ENCODE data around the gene MT1B.
"Not testable (repeated sequence)": the region's sequence is repeated elsewhere in the genome, so short reads cannot be mapped to it uniquely, and the experiment has no call there.

MT1B gene

DNA sequence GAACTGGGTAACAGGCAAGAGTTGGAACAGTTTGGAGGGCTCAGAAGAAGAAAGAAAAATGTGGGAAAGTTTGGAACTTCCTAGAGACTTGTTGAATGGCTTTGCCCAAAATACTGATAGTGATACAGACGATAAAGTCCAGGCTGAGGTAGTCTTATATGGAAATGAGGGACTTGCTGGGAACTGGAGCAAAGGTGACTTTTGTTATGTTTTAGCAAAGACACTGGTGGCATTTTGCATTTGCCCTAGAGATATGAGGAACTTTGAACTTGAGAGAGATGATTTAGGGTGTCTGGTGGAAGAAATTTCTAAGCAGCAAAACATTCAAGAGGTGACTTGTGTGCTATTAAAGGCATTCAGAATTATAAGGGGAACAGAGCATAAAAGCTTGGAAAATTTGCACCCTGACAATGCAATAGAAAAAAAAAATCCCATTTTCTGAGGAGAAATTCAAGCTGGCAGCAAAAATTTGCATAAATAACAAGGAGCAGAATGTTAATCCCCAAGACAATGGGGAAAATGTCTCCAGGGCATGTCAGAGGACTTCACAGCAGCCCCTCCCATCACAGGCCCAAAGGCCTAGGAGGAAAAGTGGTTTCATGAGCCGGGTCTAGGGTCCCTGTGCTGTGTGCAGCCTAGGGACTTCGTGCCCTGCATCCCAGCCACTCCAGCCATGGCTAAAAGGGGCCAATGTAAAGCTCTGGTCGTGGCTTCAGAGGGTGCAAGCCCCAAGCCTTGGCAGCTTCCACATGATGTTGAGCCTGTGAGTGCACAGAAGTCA, 29.8 kb upstream of the MT1B start:
- not testable (repeated sequence) for DNase-seq

GRCh38 chr16:56623184-56623583, 28.5 kb upstream of the MT1B start:
- not testable (repeated sequence) for DNase-seq

GRCh38 chr16:56623637-56624036, 28.0 kb upstream of the MT1B start:
- DNase-seq, result no peak

- DNase-seq, result peak; percentile 53 to 58
These were observed 26.3 kb upstream of the MT1B start, which contains the start of gene MT1E for GRCh38 chr16:56625140-56625942. MT1E (plus strand) TSS chr16:56625781; CDS start chr16:56625852, 71 bp downstream.

- no peak for DNase-seq
These were observed 25.6 kb upstream of the MT1B start for GRCh38 chr16:56625943-56626654.

DNA sequence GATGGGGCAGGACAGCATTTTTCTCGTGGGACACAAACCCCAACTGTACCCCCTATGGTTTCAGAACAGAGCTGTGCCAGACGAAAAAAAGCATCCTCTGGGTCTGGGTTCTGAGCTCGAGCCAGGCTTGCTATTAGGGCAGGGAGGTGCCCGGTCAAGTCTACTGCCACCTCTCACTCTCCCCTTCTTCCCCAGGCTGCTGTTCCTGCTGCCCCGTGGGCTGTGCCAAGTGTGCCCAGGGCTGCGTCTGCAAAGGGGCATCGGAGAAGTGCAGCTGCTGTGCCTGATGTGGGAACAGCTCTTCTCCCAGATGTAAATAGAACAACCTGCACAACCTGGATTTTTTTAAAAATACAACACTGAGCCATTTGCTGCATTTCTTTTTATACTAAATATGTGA, 25.0 kb upstream of the MT1B start:
- no peak for DNase-seq

DNA sequence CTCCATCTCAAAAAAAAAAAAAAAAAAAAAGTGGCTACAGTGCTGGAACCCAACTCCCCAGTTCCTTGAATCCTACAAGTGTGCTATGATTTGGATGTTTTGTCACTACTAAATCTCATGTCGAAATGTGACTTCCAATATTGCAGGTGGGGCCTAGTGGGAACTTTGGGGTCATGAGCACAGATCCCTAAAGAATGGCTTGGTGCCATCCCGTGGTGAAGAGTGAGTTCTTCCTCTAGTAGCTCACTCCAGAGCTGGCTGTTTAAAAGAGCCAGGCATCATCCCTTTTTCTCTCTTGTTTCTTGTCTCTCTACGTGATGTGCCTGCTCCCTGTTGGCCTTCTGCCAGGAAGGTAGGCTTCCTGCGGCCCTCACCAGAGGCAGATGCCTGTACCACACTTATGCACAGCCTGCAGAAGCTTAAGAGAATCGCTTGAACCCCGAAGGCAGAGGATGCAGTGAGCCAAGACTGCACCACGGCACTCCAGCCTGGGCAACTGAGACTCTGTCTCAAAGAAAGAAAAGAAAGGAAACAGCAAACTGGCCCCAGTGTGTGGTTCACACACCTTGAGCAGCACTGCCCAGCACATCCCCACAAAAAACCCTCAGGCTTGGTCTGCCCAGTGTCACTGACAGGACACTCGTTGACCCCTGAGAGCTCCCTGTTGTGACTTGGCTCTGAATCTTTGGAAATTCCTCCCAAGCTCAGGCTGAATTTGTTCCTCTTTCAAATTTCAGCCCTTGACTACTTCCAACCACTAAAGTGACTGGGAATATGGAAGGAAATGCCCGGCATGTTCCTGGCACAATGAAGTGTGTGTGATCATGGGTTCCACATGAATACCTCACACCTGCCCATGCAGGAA, 23.0 kb upstream of the MT1B start:
- DNase-seq, result no peak

GRCh38 chr16:56629531-56629930, 22.2 kb upstream of the MT1B start:
- no peak for DNase-seq

GRCh38 chr16:56630134-56630533, 21.6 kb upstream of the MT1B start:
- DNase-seq, result no peak

DNA sequence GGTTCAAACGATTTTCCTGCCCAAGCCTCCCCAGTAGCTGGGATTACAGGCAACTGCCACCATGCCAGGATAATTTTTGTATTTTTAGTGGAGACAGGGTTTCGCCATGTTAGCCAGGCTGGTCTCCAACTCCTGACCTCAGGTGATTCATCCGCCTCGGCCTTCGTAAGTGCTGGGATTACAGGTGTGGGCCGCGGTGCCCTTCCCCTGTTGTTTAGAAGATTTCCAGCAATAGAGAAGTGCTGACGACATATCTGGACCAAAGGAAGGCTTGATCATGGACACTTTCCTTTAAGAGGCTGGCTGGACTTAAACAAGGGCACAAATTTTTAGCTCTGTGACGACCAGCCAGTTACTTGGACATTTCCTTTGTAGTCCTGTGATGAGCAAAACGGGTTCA, 20.5 kb upstream of the MT1B start:
- no peak for DNase-seq

DNA sequence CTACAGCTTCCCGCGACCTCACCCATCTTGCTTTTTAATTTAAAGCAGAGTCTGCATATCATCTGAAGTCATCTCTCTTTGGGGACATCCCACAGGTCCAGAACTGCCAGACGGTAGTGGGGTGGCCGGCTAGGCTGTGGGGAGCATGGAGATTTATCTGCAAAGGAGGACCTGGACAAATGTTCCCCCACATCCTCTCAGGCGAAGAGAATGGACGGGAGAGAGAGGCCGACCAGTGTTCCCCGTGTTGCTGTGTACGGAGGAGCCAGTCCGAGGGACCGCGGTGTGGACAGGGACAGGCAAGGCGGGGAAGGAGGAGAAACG, 19.9 kb upstream of the MT1B start:
- DNase-seq, result no peak

- no peak for DNase-seq
These were observed 19.4 kb upstream of the MT1B start, which contains the start of gene MT1M for GRCh38 chr16:56632156-56632847. MT1M (plus strand) TSS chr16:56632659; CDS start chr16:56632732, 73 bp downstream.

DNA sequence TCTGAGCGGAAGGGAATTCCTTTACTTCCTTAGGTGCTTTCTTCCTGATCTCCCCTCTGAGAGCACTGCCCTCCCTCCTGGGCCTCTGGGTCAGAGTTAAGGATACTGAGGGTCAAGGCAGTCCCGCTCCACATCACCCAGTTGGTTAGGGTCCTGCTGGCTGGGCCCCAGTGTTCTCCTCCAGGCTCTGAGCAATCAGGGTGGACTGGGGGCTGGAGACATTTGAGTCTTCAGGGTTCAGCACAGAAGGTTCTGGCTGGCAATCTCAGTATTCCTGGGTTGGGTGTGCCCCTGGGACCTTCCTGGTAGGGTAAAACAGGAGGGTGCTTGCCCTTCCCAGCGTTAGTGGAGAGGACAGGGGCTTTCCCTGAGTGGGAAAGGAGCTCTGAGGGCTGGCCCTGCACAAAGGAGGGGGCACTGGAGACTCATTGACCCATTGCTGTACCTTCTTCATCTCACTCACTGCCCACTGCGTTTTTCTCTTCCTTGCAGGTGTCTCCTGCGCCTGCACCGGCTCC, 18.8 kb upstream of the MT1B start:
- DNase-seq, result no peak

GRCh38 chr16:56633535-56633934, 18.2 kb upstream of the MT1B start:
- no peak for DNase-seq

GRCh38 chr16:56634715-56635440, 16.8 kb upstream of the MT1B start:
- DNase-seq, result no peak

DNA sequence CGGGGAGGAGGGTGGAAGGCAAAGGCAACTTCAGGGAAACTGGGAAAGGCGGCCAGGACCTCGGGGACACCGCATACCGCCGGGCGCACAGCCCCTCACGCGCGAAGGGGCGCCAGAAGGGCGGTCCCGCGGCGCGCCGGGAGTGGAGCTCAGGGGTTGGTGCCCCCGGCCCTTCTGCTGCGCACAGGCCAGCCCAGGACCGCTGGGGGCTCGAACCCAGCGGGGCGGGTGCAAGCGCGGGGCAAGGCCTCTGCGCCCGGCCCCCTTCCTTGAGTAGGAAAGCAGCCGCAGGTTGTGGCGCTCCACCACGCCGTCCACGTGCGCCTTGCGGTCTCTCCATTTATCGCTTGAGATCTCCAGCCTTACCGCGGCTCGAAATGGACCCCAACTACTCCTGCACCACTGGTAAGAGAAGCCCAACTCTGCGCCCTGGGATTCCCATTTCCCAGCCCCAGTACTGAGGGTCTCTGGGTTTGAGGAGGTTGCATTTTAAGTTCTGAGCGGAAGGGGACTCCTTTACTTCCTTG, 16.2 kb upstream of the MT1B start:
- no peak for DNase-seq

- DNase-seq, result no peak
These were observed 14.9 kb upstream of the MT1B start for GRCh38 chr16:56636616-56637413.

DNA sequence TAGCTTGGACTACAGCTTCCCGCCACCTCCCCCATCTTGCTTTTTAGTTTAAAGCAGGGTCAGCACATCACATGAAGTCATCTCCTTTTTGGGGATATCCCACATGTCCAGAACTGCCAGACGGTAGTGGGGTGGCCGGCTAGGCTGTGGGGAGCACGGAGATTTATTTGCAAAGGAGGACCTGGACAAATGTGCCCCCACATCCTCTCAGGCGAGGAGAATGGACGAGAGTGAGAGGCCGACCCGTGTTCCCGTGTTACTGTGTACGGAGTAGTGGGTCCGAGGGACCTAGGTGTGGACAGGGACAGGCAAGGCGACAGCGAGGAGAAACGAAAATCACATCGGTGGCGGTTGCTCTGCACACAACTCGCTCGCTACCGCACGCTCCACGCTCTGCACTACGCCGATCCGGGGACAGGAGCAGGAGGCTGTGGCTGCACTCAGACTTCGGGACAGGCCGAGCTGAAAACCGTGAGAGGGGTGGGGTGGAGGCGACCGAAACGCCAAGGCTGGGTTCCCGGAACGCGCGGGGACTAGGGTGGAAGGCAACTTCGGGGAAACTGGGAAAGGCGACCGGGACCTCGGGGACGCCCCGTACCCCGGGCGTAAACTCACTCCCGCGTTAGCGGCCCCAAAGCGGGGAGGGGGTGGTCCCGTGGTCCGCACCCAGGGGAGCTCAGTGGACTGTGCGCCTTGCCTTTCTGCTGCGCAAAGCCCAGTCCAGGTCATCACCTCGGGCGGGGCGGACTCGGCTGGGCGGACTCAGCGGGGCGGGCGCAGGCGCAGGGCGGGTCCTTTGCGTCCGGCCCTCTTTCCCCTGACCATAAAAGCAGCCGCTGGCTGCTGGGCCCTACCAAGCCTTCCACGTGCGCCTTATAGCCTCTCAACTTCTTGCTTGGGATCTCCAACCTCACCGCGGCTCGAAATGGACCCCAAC, 13.6 kb upstream of the MT1B start, which contains the start of gene MT1A:
TSS of gene MT1A (plus strand) at position 853 of the 937 bp plus-strand sequence. CDS start at position 926, 73 bp downstream.
- peak; percentile 29 to 40 for DNase-seq

All from activated CD4-positive, alpha-beta T cell treated with anti-CD3 and anti-CD28 coated beads, Interleukin-2, amount 50 U/mL, for 48 hours (primary cell).